ENCODE data around the gene LAMA4. TPM values are rescaled to one million over a fixed set of nuclear protein-coding genes. Genes with fewer than 3 reads are reported as not detected.

LAMA4 gene
- total RNA-seq, 4 donors from 2014 or later = 107 to 329 (median 271) TPM

GRCh38 chr6:112169541-112169940 lies 84.8 kb downstream of the LAMA4 start:
- H3K4me1 ChIP-seq = no peaks in the 10 kb centered on the region
- TF ChIP-seq POLR2A (IDR thresholded peaks at IDR 0.05) = no peak
- no peak for TF ChIP-seq CTCF (IDR thresholded peaks at IDR 0.05)
- no peak for DNase-seq
- no peak overlapping the region for H3K27ac ChIP-seq
- H3K27me3 ChIP-seq = no peaks in the 10 kb centered on the region
- H3K9me3 ChIP-seq = no peaks in the 10 kb centered on the region
- intact Hi-C loops (cut with DNase I; ENCODE audit: low total_unique reads) = no loop called here
- no peaks in the 10 kb centered on the region for H3K36me3 ChIP-seq
- H3K4me3 ChIP-seq = no peak overlapping the region

- peak; percentile 70 to 73 for DNase-seq
- intact Hi-C loops (cut with DNase I; ENCODE audit: low total_unique reads) = no loop called here
- TF ChIP-seq CTCF (IDR thresholded peaks at IDR 0.05) (peak; percentile 64 to 77 (median 68)), POLR2A (IDR thresholded peaks at IDR 0.05) (no peak)
- Histone ChIP-seq H3K27me3 (no peaks in the 10 kb centered on the region), H3K27ac (peak overlapping the region; percentile 24 to 54), H3K4me1 (no peaks in the 10 kb centered on the region), H3K36me3 (no peaks in the 10 kb centered on the region), H3K4me3 (no peak overlapping the region), H3K9me3 (no peaks in the 10 kb centered on the region)
Observed at GRCh38 chr6:112163295-112164257, 90.8 kb downstream of the LAMA4 start.

- H3K9me3 ChIP-seq = no peaks in the 10 kb centered on the region
- no peaks in the 10 kb centered on the region for H3K27me3 ChIP-seq
- DNase-seq = no peak
- no peak for TF ChIP-seq CTCF (IDR thresholded peaks at IDR 0.05)
- TF ChIP-seq POLR2A (IDR thresholded peaks at IDR 0.05) = no peak
- no peaks in the 10 kb centered on the region for H3K4me1 ChIP-seq
- H3K27ac ChIP-seq = peak overlapping the region; percentile 0 to 55
- intact Hi-C loops (cut with DNase I; ENCODE audit: low total_unique reads) = no loop called here
- no peaks in the 10 kb centered on the region for H3K36me3 ChIP-seq
- no peak overlapping the region for H3K4me3 ChIP-seq
Observed at GRCh38 chr6:112160745-112161144, 93.6 kb downstream of the LAMA4 start.

GRCh38 chr6:112156668-112157067 lies 97.7 kb downstream of the LAMA4 start:
- no peaks in the 10 kb centered on the region for H3K27me3 ChIP-seq
- TF ChIP-seq CTCF (IDR thresholded peaks at IDR 0.05) (no peak), POLR2A (IDR thresholded peaks at IDR 0.05) (no peak)
- peak overlapping the region; percentile 55 to 95 for H3K27ac ChIP-seq
- no peaks in the 10 kb centered on the region for H3K9me3 ChIP-seq
- no peak for DNase-seq
- H3K36me3 ChIP-seq = no peaks in the 10 kb centered on the region
- intact Hi-C loops (cut with DNase I; ENCODE audit: low total_unique reads) = no loop called here
- H3K4me3 ChIP-seq = no peak overlapping the region
- H3K4me1 ChIP-seq = no peaks in the 10 kb centered on the region

- TF ChIP-seq CTCF (IDR thresholded peaks at IDR 0.05) (no peak), POLR2A (IDR thresholded peaks at IDR 0.05) (no peak)
- Histone ChIP-seq H3K4me1 (no peaks in the 10 kb centered on the region), H3K36me3 (no peaks in the 10 kb centered on the region), H3K4me3 (no peak overlapping the region), H3K27me3 (no peaks in the 10 kb centered on the region), H3K27ac (peak overlapping the region; percentile 55 to 95), H3K9me3 (no peaks in the 10 kb centered on the region)
- intact Hi-C loops (cut with DNase I; ENCODE audit: low total_unique reads) = no loop called here
- DNase-seq = no peak
Observed at GRCh38 chr6:112155886-112156285, 98.5 kb downstream of the LAMA4 start.

Measured in uterus (tissue), 4 donors.